HEK293 (cell line): ENCODE data around the gene NAV2.

Source experiments
- KLF1 ChIP-seq: fragments of 450-650 bp; formaldehyde crosslinking; IDR thresholded peaks from 2 replicates; pipeline ENCODE4 v1.5.1; 2016; ENCODE audit warnings: missing biosample characterization, missing genetic modification characterization
- SETDB1 ChIP-seq: IDR thresholded peaks from one replicate; pipeline ENCODE4 v1.6.1; 2017; ENCODE audit warnings: mild to moderate bottlenecking, low read length, moderate library complexity, mixed read lengths; ENCODE audit not compliant: insufficient read length
- YY1 ChIP-seq: fragments of 450-650 bp; formaldehyde crosslinking; IDR thresholded peaks from 2 replicates; pipeline ENCODE4 v1.5.1; 2018; ENCODE audit warnings: missing biosample characterization, missing genetic modification characterization
- ZBTB8A ChIP-seq: fragments of 450-650 bp; formaldehyde crosslinking; IDR thresholded peaks from 2 replicates; pipeline ENCODE4 v1.5.1; 2016; ENCODE audit warnings: missing biosample characterization, missing genetic modification characterization
- ZIC2 ChIP-seq: fragments of 450-650 bp; formaldehyde crosslinking; IDR thresholded peaks from 2 replicates; pipeline ENCODE4 v1.5.1; 2016; ENCODE audit warnings: missing biosample characterization, missing genetic modification characterization
- ZNF2 ChIP-seq: fragments of 450-650 bp; formaldehyde crosslinking; IDR thresholded peaks from 2 replicates; pipeline ENCODE4 v1.5.1; 2016; ENCODE audit warnings: missing biosample characterization, missing genetic modification characterization
- ZNF221 ChIP-seq: fragments of 450-650 bp; formaldehyde crosslinking; IDR thresholded peaks from 2 replicates; pipeline ENCODE4 v1.5.1; 2017; ENCODE audit warnings: missing biosample characterization, missing genetic modification characterization, borderline replicate concordance
- ZNF24 ChIP-seq: fragments of 450-650 bp; formaldehyde crosslinking; IDR thresholded peaks from 2 replicates; pipeline ENCODE4 v1.5.1; 2016; ENCODE audit warnings: missing biosample characterization, missing genetic modification characterization
- TF ChIP-seq, protein P1 (sequence below): fragments of 450-650 bp; formaldehyde crosslinking; IDR thresholded peaks from 2 replicates; pipeline ENCODE4 v1.5.1; 2016; ENCODE audit warnings: missing biosample characterization, missing genetic modification characterization
- TF ChIP-seq, protein P2 (sequence below): fragments of 450-650 bp; formaldehyde crosslinking; IDR thresholded peaks from 2 replicates; pipeline ENCODE4 v1.5.1; 2016; ENCODE audit warnings: missing biosample characterization, missing genetic modification characterization

DNA sequence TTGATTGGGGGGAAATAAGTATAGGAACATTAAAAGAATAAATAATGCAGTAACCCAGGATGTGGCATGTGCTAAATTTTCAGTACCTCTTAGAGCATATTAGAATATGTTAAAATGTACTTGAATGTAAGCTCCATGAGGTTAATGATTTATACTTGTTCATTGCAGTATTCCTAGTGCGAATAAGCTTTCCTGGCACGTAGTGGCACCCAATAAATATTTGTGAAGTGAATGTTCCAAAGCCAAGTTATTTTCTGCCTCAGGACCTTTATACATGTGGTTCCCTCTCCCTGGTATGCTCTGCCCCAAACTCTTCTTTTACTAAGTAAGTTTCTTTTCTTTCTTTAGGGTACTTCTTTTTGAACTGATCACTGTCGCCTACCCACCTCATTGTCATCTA is 328.9 kb downstream of the NAV2 start:
- TF ChIP-seq ZNF24 (tag by site-specific recombination) (no peak), ZBTB8A (tag by site-specific recombination) (no peak), ZNF2 (tag by site-specific recombination) (no peak), KLF1 (tag by site-specific recombination) (no peak), SETDB1 (no peak), YY1 (no peak), ZIC2 (no peak), ZNF221 (tag by site-specific recombination) (no peak)
- TF ChIP-seq, protein P1, sequence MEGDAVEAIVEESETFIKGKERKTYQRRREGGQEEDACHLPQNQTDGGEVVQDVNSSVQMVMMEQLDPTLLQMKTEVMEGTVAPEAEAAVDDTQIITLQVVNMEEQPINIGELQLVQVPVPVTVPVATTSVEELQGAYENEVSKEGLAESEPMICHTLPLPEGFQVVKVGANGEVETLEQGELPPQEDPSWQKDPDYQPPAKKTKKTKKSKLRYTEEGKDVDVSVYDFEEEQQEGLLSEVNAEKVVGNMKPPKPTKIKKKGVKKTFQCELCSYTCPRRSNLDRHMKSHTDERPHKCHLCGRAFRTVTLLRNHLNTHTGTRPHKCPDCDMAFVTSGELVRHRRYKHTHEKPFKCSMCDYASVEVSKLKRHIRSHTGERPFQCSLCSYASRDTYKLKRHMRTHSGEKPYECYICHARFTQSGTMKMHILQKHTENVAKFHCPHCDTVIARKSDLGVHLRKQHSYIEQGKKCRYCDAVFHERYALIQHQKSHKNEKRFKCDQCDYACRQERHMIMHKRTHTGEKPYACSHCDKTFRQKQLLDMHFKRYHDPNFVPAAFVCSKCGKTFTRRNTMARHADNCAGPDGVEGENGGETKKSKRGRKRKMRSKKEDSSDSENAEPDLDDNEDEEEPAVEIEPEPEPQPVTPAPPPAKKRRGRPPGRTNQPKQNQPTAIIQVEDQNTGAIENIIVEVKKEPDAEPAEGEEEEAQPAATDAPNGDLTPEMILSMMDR, result no peak
- TF ChIP-seq, protein P2, sequence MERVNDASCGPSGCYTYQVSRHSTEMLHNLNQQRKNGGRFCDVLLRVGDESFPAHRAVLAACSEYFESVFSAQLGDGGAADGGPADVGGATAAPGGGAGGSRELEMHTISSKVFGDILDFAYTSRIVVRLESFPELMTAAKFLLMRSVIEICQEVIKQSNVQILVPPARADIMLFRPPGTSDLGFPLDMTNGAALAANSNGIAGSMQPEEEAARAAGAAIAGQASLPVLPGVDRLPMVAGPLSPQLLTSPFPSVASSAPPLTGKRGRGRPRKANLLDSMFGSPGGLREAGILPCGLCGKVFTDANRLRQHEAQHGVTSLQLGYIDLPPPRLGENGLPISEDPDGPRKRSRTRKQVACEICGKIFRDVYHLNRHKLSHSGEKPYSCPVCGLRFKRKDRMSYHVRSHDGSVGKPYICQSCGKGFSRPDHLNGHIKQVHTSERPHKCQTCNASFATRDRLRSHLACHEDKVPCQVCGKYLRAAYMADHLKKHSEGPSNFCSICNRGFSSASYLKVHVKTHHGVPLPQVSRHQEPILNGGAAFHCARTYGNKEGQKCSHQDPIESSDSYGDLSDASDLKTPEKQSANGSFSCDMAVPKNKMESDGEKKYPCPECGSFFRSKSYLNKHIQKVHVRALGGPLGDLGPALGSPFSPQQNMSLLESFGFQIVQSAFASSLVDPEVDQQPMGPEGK (tag by site-specific recombination), result no peak
